NCI-H2196 treated with DMSO at 0.1 percent for 48 hours (cell line): Measurements from ENCODE around the gene ATP8B1.
"Not testable (repeated sequence)": the region's sequence is repeated elsewhere in the genome, so short reads cannot be mapped to it uniquely, and the experiment has no call there.

Experiments used
- DNase-seq: peaks from one replicate; lab custom pipeline; 2025; ENCODE audit not compliant: unreplicated experiment; lab: John Stamatoyannopoulos, UW

Gene ATP8B1

GRCh38 chr18:57733861-57734260 lies 69.3 kb downstream of the ATP8B1 start:
- DNase-seq: no peak

GRCh38 chr18:57730146-57730545 lies 73.0 kb downstream of the ATP8B1 start:
- no peak for DNase-seq

GRCh38 chr18:57728941-57729511 lies 74.1 kb downstream of the ATP8B1 start:
- no peak for DNase-seq

GRCh38 chr18:57727952-57728807 lies 74.9 kb downstream of the ATP8B1 start:
- no peak for DNase-seq

GRCh38 chr18:57719211-57719935 lies 83.7 kb downstream of the ATP8B1 start:
- DNase-seq: not testable (repeated sequence)

- no peak for DNase-seq
These were observed 86.6 kb downstream of the ATP8B1 start for GRCh38 chr18:57716549-57716948.

GRCh38 chr18:57715671-57716070 lies 87.4 kb downstream of the ATP8B1 start:
- no peak for DNase-seq

- DNase-seq: no peak
These were observed 88.0 kb downstream of the ATP8B1 start for GRCh38 chr18:57715073-57715472.

GRCh38 chr18:57710226-57710625 lies 92.9 kb downstream of the ATP8B1 start:
- no peak for DNase-seq

- DNase-seq: no peak
These were observed 93.8 kb downstream of the ATP8B1 start for GRCh38 chr18:57709335-57709734.

- no peak for DNase-seq
These were observed 94.8 kb downstream of the ATP8B1 start for GRCh38 chr18:57708288-57708687.

- DNase-seq: no peak
These were observed 97.1 kb downstream of the ATP8B1 start for GRCh38 chr18:57705832-57706595.

- DNase-seq: no peak
These were observed 98.1 kb downstream of the ATP8B1 start for GRCh38 chr18:57705011-57705410.

- DNase-seq: no peak
These were observed 104.4 kb downstream of the ATP8B1 start for GRCh38 chr18:57698571-57699276.

GRCh38 chr18:57697426-57697825 lies 105.7 kb downstream of the ATP8B1 start:
- DNase-seq: no peak

- DNase-seq: no peak
These were observed 106.8 kb downstream of the ATP8B1 start for GRCh38 chr18:57696271-57696670.

GRCh38 chr18:57691363-57691762 lies 111.8 kb downstream of the ATP8B1 start:
- no peak for DNase-seq

- no peak for DNase-seq
These were observed 115.1 kb downstream of the ATP8B1 start for GRCh38 chr18:57687970-57688369.

- no peak for DNase-seq
These were observed 119.6 kb downstream of the ATP8B1 start for GRCh38 chr18:57683470-57683869.
